ENCODE measurements around the gene CCK. TPM values are rescaled to one million over a fixed set of nuclear protein-coding genes. Genes with fewer than 3 reads are reported as not detected.

The CCK gene
- polyA plus RNA-seq, 3 donors: not detected

DNA sequence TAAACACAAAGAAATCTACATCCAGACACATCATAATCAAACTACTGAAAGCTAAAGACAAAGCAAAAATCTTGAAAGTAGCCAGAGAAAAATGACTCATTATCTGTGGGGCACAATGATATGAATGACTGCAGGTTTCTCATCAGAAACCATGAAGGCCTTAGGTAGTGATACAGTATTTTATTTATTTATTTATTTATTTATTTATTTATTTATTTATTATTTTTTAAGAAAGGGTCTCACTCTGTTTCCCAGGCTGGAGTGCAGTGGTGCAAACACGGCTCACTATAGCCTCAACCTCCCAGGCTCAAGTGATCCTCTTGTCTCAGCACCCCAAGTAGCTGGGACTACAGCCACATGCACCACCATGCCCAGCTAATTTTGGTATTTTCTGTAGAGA lies 15.2 kb downstream of the CCK start:
- Histone ChIP-seq H3K4me1 (ENCODE audit: control insufficient read depth in 1 of 2, insufficient read depth in 2 of 2, low read length in 2 of 2) (no peaks in the 10 kb centered on the region), H3K4me2 (replicated peaks; ENCODE audit: extremely low read depth, low read length, poor library complexity, severe bottlenecking) (no peak overlapping the region), H3K27ac (ENCODE audit: low read depth in 1 of 2, low read length in 2 of 2) (no peak overlapping the region), H2AFZ (ENCODE audit: insufficient read depth, low read depth, low read length, poor library complexity, severe bottlenecking) (no peak overlapping the region), H4K20me1 (ENCODE audit: insufficient read depth, low read length) (no peaks in the 10 kb centered on the region), H3K4me3 (replicated peaks in 1 of 3; ENCODE audit: low read depth in 2 of 3, low read length in 3 of 3) (no peak overlapping the region), H3K36me3 (replicated peaks in 1 of 2; ENCODE audit: control insufficient read depth in 1 of 2, insufficient read depth in 2 of 2, low read length in 2 of 2) (no peaks in the 10 kb centered on the region), H3K9me3 (replicated peaks in 1 of 2; ENCODE audit: control insufficient read depth in 1 of 2, insufficient read depth in 1 of 2, low read length in 2 of 2) (no peaks in the 10 kb centered on the region), H3K9ac (ENCODE audit: insufficient read depth, low read length, poor library complexity, severe bottlenecking) (no peak overlapping the region), H3K27me3 (ENCODE audit: control insufficient read depth in 2 of 2, insufficient read depth in 2 of 2, low read length in 2 of 2) (peaks cover 2 to 9% of the 10 kb centered on the region in 2 donors), H3K79me2 (ENCODE audit: insufficient read depth, low read length) (no peaks in the 10 kb centered on the region)
- DNase-seq: no peak
- Mint-ChIP-seq H3K36me3 (no peaks in the 10 kb centered on the region), H3K4me1 (peaks cover 3% of the 10 kb centered on the region), H3K27ac (no peak overlapping the region), H3K27me3 (ENCODE audit: low read depth in 3 of 3) (peaks cover 6 to 23% (median 20%) of the 10 kb centered on the region in 3 donors), H3K4me3 (no peak overlapping the region), H3K9me3 (no peaks in the 10 kb centered on the region)
- TF ChIP-seq, protein P1, sequence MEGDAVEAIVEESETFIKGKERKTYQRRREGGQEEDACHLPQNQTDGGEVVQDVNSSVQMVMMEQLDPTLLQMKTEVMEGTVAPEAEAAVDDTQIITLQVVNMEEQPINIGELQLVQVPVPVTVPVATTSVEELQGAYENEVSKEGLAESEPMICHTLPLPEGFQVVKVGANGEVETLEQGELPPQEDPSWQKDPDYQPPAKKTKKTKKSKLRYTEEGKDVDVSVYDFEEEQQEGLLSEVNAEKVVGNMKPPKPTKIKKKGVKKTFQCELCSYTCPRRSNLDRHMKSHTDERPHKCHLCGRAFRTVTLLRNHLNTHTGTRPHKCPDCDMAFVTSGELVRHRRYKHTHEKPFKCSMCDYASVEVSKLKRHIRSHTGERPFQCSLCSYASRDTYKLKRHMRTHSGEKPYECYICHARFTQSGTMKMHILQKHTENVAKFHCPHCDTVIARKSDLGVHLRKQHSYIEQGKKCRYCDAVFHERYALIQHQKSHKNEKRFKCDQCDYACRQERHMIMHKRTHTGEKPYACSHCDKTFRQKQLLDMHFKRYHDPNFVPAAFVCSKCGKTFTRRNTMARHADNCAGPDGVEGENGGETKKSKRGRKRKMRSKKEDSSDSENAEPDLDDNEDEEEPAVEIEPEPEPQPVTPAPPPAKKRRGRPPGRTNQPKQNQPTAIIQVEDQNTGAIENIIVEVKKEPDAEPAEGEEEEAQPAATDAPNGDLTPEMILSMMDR (IDR thresholded peaks at IDR 0.05): no peak
- no CpG with 5 or more reads among the region's 1 CpG for WGBS (ENCODE audit: insufficient coverage)
- intact Hi-C loops (cut with micrococcal nuclease): no loop called here

GRCh38 chr3:42247576-42248027 lies 18.4 kb downstream of the CCK start:
- H3K4me3 Mint-ChIP-seq: no peak overlapping the region
- Histone ChIP-seq H3K27me3 (ENCODE audit: control insufficient read depth in 2 of 2, insufficient read depth in 2 of 2, low read length in 2 of 2) (peaks cover 2 to 5% of the 10 kb centered on the region in 2 donors), H4K20me1 (ENCODE audit: insufficient read depth, low read length) (no peaks in the 10 kb centered on the region), H3K9ac (ENCODE audit: insufficient read depth, low read length, poor library complexity, severe bottlenecking) (no peak overlapping the region), H3K27ac (ENCODE audit: low read depth in 1 of 2, low read length in 2 of 2) (no peak overlapping the region), H2AFZ (ENCODE audit: insufficient read depth, low read depth, low read length, poor library complexity, severe bottlenecking) (no peak overlapping the region), H3K9me3 (replicated peaks in 1 of 2; ENCODE audit: control insufficient read depth in 1 of 2, insufficient read depth in 1 of 2, low read length in 2 of 2) (no peaks in the 10 kb centered on the region), H3K4me2 (replicated peaks; ENCODE audit: extremely low read depth, low read length, poor library complexity, severe bottlenecking) (no peak overlapping the region), H3K4me3 (replicated peaks in 1 of 3; ENCODE audit: low read depth in 2 of 3, low read length in 3 of 3) (no peak overlapping the region), H3K36me3 (replicated peaks in 1 of 2; ENCODE audit: control insufficient read depth in 1 of 2, insufficient read depth in 2 of 2, low read length in 2 of 2) (no peaks in the 10 kb centered on the region), H3K4me1 (ENCODE audit: control insufficient read depth in 1 of 2, insufficient read depth in 2 of 2, low read length in 2 of 2) (no peaks in the 10 kb centered on the region), H3K79me2 (ENCODE audit: insufficient read depth, low read length) (no peaks in the 10 kb centered on the region)
- H3K9me3 Mint-ChIP-seq: peaks cover 0 to 2% (median 0%) of the 10 kb centered on the region in 7 donors
- H3K36me3 Mint-ChIP-seq: no peaks in the 10 kb centered on the region
- peaks cover 3% of the 10 kb centered on the region for H3K4me1 Mint-ChIP-seq
- 22% methylated on average over 6 of the region's 9 CpGs for WGBS (ENCODE audit: insufficient coverage)
- DNase-seq: peak in 2 of 3 donors; percentile 4 to 20
- peaks cover 7 to 16% (median 13%) of the 10 kb centered on the region in 3 donors for H3K27me3 Mint-ChIP-seq (ENCODE audit: low read depth in 3 of 3)
- intact Hi-C loops (cut with micrococcal nuclease): loop anchor here (5.0 to 10.0 kb wide), 2 partner anchors 195 to 297 kb away; no protein-coding TSS in a partner anchor
- TF ChIP-seq, protein P1 (IDR thresholded peaks at IDR 0.05): peak; percentile 77
- H3K27ac Mint-ChIP-seq: no peak overlapping the region
